Caco-2 (cell line): Measurements from ENCODE around the gene TRMT61A. TPM values are rescaled to one million over a fixed set of nuclear protein-coding genes. Genes with fewer than 3 reads are reported as not detected.
A peak's percentile ranks its signal among the peaks of the same experiment; 100 is the strongest.

Experiments used
- BruUV-seq: library from RNA; stranded (reverse); fragments of 400-500 nt; replicated peaks from 2 replicates; lab custom pipeline; 2021; lab: Mats Ljungman, UMichigan
- CTCF ChIA-PET: fragments of 300-600 bp; sonication (Branson Sonifier 250); formaldehyde crosslinking; loops from one replicate; lab custom pipeline; 2022; ENCODE audit warnings: antibody characterized with exemption; lab: Charles Lee
- POLR2A ChIA-PET: fragments of 300-600 bp; sonication (Branson Sonifier 250); formaldehyde crosslinking; loops from one replicate; lab custom pipeline; 2022; ENCODE audit warnings: antibody characterized with exemption; lab: Charles Lee
- DNase-seq, 2 experiments: peaks; one replicate each; pipeline versions ENCODE4 v3.0.0 to v3.0.0-alpha.2; 2020 to 2022
- H3K27me3 ChIP-seq: replicated peaks from 2 replicates; pipeline ENCODE4 v1.6.0; 2011; ENCODE audit warnings: low read length; ENCODE audit not compliant: control insufficient read depth, insufficient read depth
- H3K36me3 ChIP-seq: 2 replicates; pipeline ENCODE4 v1.5.1; 2011; ENCODE audit warnings: low read length; ENCODE audit not compliant: control insufficient read depth, insufficient read depth
- H3K4me1 ChIP-seq: fragments of 250-450 bp; sonication (Bioruptor Pico); 2 replicates; pipeline ENCODE4 v1.5.1; 2020; ENCODE audit warnings: mild to moderate bottlenecking
- H3K4me3 ChIP-seq: 2 replicates; pipeline ENCODE4 v1.5.1; 2011; ENCODE audit warnings: low read depth, mild to moderate bottlenecking, control low read depth, low read length
- H3K9me3 ChIP-seq: fragments of 250-450 bp; sonication (Bioruptor Pico); 2 replicates; pipeline ENCODE4 v1.5.1; 2020; ENCODE audit warnings: mild to moderate bottlenecking, moderate library complexity
- H3K27ac Mint-ChIP-seq: one replicate; pipeline ENCODE4 v1.8.0; 2022; ENCODE audit warnings: mixed read lengths; ENCODE audit not compliant: unreplicated experiment
- H3K27me3 Mint-ChIP-seq: one replicate; pipeline ENCODE4 v1.8.0; 2022; ENCODE audit warnings: mixed read lengths; ENCODE audit not compliant: insufficient read depth, unreplicated experiment
- H3K36me3 Mint-ChIP-seq: one replicate; pipeline ENCODE4 v1.8.0; 2022; ENCODE audit warnings: mild to moderate bottlenecking, mixed read lengths; ENCODE audit not compliant: insufficient read depth, unreplicated experiment
- H3K4me1 Mint-ChIP-seq: one replicate; pipeline ENCODE4 v1.8.0; 2022; ENCODE audit warnings: low read depth, mixed read lengths; ENCODE audit not compliant: unreplicated experiment
- H3K4me3 Mint-ChIP-seq: one replicate; pipeline ENCODE4 v1.8.0; 2022; ENCODE audit warnings: mild to moderate bottlenecking, moderate library complexity, mixed read lengths; ENCODE audit not compliant: unreplicated experiment
- H3K9me3 Mint-ChIP-seq: one replicate; pipeline ENCODE4 v1.8.0; 2022; ENCODE audit warnings: mixed read lengths; ENCODE audit not compliant: unreplicated experiment
- CTCF ChIP-seq, 2 experiments: fragments of 200-600 bp in 1 of 2; IDR thresholded peaks; 1 replicate in 1 of 2; 2 replicates in 1 of 2; pipeline versions ENCODE4 v1.5.1 to v1.8.0; 2011 to 2022; ENCODE audit warnings: antibody characterized with exemption in 1 of 2, control low read depth in 1 of 2, inconsistent platforms in 1 of 2, low read depth in 1 of 2, low read length in 1 of 2, mild to moderate bottlenecking in 1 of 2, moderate library complexity in 1 of 2; ENCODE audit not compliant: insufficient read depth in 1 of 2, severe bottlenecking in 1 of 2, unreplicated experiment in 1 of 2
- intact Hi-C: fragments of 100-400 bp; cut with micrococcal nuclease; formaldehyde crosslinking; loops from one replicate; pipeline ENCODE4 v1.10.0; 2022; ENCODE audit not compliant: unreplicated experiment
- total RNA-seq: library from RNA; stranded (reverse); gene quantifications from 2 replicates; pipeline ENCODE4 v1.2.3, GENCODE V29; 2022

The TRMT61A gene
- total RNA-seq, 1 experiment from 2014 or later, result 22.3 TPM

- H3K27me3 Mint-ChIP-seq, result no peaks in the 10 kb centered on the region
- H3K9me3 ChIP-seq, result no peaks in the 10 kb centered on the region
- peaks cover 42% of the 10 kb centered on the region for H3K36me3 Mint-ChIP-seq
- BruUV-seq, result no TSS peak
- no peak for TF ChIP-seq CTCF (IDR thresholded peaks at IDR 0.05; ENCODE audit: insufficient read depth in 1 of 2, low read depth in 1 of 2, low read length in 1 of 2, severe bottlenecking in 1 of 2, unreplicated experiment in 1 of 2)
- H3K27me3 ChIP-seq, result no peaks in the 10 kb centered on the region
- H3K4me3 Mint-ChIP-seq, result no peak overlapping the region
- ChIA-PET POLR2A (no interaction called here), CTCF (no interaction called here)
- no peaks in the 10 kb centered on the region for H3K4me1 Mint-ChIP-seq
- no peak overlapping the region for H3K4me3 ChIP-seq
- intact Hi-C loops, result no loop called here
- no peak overlapping the region for H3K27ac Mint-ChIP-seq
- no peaks in the 10 kb centered on the region for H3K4me1 ChIP-seq
- H3K36me3 ChIP-seq, result no peaks in the 10 kb centered on the region; the same call in 1 of the 2 replicates
- no peaks in the 10 kb centered on the region for H3K9me3 Mint-ChIP-seq
- no peak for DNase-seq
These were observed 33.1 kb upstream of the TRMT61A start for GRCh38 chr14:103495854-103496253.

DNA sequence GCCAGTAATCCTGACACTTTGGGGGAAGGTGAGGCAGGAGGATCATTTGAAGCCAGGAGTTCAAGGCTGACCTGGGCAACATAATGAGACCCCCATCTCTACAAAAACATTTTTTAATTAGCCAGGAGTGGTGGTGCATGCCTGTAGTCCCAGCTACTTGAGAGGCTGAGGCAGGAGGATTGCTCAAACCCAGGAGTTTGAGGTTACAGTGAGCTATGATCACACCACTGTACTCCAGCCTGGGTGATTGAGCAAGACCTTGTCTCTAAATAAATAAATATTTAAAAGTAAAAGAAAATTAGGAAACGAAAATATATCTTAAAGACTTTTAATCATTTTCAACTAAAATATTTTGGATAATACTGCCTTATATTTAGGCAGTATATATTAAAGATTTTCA is 32.2 kb upstream of the TRMT61A start:
- Histone ChIP-seq H3K9me3 (no peaks in the 10 kb centered on the region), H3K27me3 (no peaks in the 10 kb centered on the region), H3K36me3 (peaks cover 5% of the 10 kb centered on the region), H3K4me1 (no peaks in the 10 kb centered on the region), H3K4me3 (no peak overlapping the region)
- Mint-ChIP-seq H3K4me3 (no peak overlapping the region), H3K36me3 (peaks cover 44% of the 10 kb centered on the region), H3K27me3 (no peaks in the 10 kb centered on the region), H3K27ac (no peak overlapping the region), H3K9me3 (no peaks in the 10 kb centered on the region), H3K4me1 (no peaks in the 10 kb centered on the region)
- no TSS peak for BruUV-seq
- DNase-seq, result no peak
- intact Hi-C loops, result no loop called here
- POLR2A ChIA-PET, result no interaction called here
- CTCF ChIA-PET, result no interaction called here
- no peak for TF ChIP-seq CTCF (IDR thresholded peaks at IDR 0.05; ENCODE audit: insufficient read depth in 1 of 2, low read depth in 1 of 2, low read length in 1 of 2, severe bottlenecking in 1 of 2, unreplicated experiment in 1 of 2)

GRCh38 chr14:103499709-103500108 is 29.3 kb upstream of the TRMT61A start:
- Histone ChIP-seq H3K27me3 (no peaks in the 10 kb centered on the region), H3K4me1 (no peaks in the 10 kb centered on the region), H3K4me3 (no peak overlapping the region), H3K36me3 (peaks cover 6% of the 10 kb centered on the region), H3K9me3 (no peaks in the 10 kb centered on the region)
- no peaks in the 10 kb centered on the region for H3K4me1 Mint-ChIP-seq
- intact Hi-C loops, result loop anchor here (1.0 kb wide), 1 partner anchor 47 kb away; no protein-coding TSS in a partner anchor
- H3K27me3 Mint-ChIP-seq, result no peaks in the 10 kb centered on the region
- ChIA-PET CTCF (interaction anchor here (0.7 to 1.2 kb wide), 3 partner anchors 29 to 711 kb away, joined by 3 to 5 read pairs (median 3); partner anchors contain the start of gene TRMT61A), POLR2A (no interaction called here)
- H3K9me3 Mint-ChIP-seq, result no peaks in the 10 kb centered on the region
- no peak for TF ChIP-seq CTCF (IDR thresholded peaks at IDR 0.05; ENCODE audit: insufficient read depth in 1 of 2, low read depth in 1 of 2, low read length in 1 of 2, severe bottlenecking in 1 of 2, unreplicated experiment in 1 of 2)
- BruUV-seq, result no TSS peak
- no peak for DNase-seq
- H3K36me3 Mint-ChIP-seq, result peaks cover 64% of the 10 kb centered on the region
- H3K4me3 Mint-ChIP-seq, result no peak overlapping the region
- peak overlapping the region; percentile 47 for H3K27ac Mint-ChIP-seq
